Progenitor cell of endocrine pancreas (in vitro differentiated cells): ENCODE measurements around the gene CNIH4. TPM values are rescaled to one million over a fixed set of nuclear protein-coding genes. Genes with fewer than 3 reads are reported as not detected.

Source experiments
- DNase-seq: peaks from one replicate; pipeline ENCODE4 v3.0.0; 2021; ENCODE audit warnings: low spot score; ENCODE audit not compliant: unreplicated experiment
- H3K27ac Mint-ChIP-seq: 2 replicates; pipeline ENCODE4 v1.8.0; 2021; ENCODE audit warnings: mild to moderate bottlenecking, moderate library complexity, mixed read lengths
- H3K27me3 Mint-ChIP-seq: 2 replicates; pipeline ENCODE4 v1.8.0; 2021; ENCODE audit warnings: mixed read lengths
- H3K36me3 Mint-ChIP-seq: 2 replicates; pipeline ENCODE4 v1.8.0; 2022; ENCODE audit warnings: mixed read lengths; ENCODE audit not compliant: insufficient read depth
- H3K4me1 Mint-ChIP-seq: 2 replicates; pipeline ENCODE4 v1.8.0; 2021; ENCODE audit warnings: low read depth, mixed read lengths
- H3K4me3 Mint-ChIP-seq: 2 replicates; pipeline ENCODE4 v1.8.0; 2021; ENCODE audit warnings: low read depth, mild to moderate bottlenecking, moderate library complexity, mixed read lengths
- H3K9me3 Mint-ChIP-seq: 2 replicates; pipeline ENCODE4 v1.8.0; 2021; ENCODE audit warnings: low read depth, mixed read lengths
- total RNA-seq: library from RNA; stranded (reverse); gene quantifications from 2 replicates; pipeline ENCODE4 v1.2.1, GENCODE V29; 2021
- TF ChIP-seq, protein P1 (sequence below): fragments of 200-600 bp; sonication (generic); IDR thresholded peaks from one replicate; pipeline ENCODE4 v1.5.0; 2021; ENCODE audit warnings: antibody characterized with exemption, mild to moderate bottlenecking; ENCODE audit not compliant: unreplicated experiment

CNIH4 gene
- total RNA-seq, 1 donor from 2014 or later, result 68.8 TPM

DNA sequence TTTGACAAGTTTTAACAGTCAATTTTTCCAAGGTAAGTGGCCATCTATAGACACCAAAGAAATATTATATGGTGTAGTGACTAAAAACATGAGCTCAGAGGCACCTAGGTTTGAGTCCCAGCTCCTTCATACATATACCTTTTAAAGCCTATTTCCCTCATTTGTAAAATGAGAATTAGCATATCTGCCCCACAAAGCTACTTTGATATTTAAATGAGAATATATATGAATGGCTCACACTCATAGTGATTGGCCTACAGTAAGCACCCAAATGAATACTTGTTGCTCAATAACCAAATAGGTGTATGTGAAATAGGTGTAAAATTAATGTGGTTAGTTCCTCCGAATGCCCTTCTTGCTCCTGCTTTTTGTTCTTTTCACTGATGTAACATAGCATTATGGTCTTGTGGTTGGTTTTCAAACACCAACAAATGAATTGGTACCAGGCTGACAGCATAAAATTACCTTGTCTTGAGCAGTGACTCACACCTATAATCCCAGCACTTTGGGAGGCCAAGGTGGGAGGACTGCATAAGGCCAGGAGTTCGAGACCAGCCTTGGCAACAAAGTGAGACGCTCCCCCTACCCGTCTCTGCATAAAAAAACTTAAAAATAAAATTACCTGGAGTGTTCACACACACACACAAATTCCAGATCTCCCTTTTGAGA, 25.3 kb downstream of the CNIH4 start:
- Mint-ChIP-seq H3K27me3 (no peaks in the 10 kb centered on the region), H3K4me3 (no peak overlapping the region), H3K27ac (peak overlapping the region; percentile 37), H3K4me1 (peaks cover 9% of the 10 kb centered on the region), H3K36me3 (peaks cover 11% of the 10 kb centered on the region), H3K9me3 (no peaks in the 10 kb centered on the region)
- DNase-seq, result no peak
- TF ChIP-seq, protein P1, sequence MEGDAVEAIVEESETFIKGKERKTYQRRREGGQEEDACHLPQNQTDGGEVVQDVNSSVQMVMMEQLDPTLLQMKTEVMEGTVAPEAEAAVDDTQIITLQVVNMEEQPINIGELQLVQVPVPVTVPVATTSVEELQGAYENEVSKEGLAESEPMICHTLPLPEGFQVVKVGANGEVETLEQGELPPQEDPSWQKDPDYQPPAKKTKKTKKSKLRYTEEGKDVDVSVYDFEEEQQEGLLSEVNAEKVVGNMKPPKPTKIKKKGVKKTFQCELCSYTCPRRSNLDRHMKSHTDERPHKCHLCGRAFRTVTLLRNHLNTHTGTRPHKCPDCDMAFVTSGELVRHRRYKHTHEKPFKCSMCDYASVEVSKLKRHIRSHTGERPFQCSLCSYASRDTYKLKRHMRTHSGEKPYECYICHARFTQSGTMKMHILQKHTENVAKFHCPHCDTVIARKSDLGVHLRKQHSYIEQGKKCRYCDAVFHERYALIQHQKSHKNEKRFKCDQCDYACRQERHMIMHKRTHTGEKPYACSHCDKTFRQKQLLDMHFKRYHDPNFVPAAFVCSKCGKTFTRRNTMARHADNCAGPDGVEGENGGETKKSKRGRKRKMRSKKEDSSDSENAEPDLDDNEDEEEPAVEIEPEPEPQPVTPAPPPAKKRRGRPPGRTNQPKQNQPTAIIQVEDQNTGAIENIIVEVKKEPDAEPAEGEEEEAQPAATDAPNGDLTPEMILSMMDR, result no peak

DNA sequence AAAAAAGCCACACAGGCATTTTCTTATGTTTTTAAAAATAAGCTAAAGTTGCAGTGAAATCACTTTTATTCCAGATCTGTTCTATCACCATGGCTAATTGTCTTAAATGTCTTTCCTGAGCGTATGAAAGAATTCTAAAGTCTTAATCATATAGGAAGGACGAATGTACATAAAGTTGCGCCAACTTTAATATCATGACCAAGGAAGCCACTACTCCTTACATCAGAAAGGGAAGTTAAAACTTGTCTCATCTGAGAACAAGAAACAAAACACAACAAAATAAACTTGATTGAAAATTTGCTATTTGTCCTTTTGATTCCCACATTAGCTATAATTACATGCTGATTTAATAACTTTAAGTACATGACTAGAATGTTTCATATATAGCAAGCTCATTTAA, 26.5 kb downstream of the CNIH4 start:
- Mint-ChIP-seq H3K27ac (no peak overlapping the region), H3K4me3 (no peak overlapping the region), H3K9me3 (no peaks in the 10 kb centered on the region), H3K27me3 (no peaks in the 10 kb centered on the region), H3K4me1 (peaks cover 13% of the 10 kb centered on the region), H3K36me3 (peaks cover 7% of the 10 kb centered on the region)
- DNase-seq, result no peak
- TF ChIP-seq, protein P1, result no peak

DNA sequence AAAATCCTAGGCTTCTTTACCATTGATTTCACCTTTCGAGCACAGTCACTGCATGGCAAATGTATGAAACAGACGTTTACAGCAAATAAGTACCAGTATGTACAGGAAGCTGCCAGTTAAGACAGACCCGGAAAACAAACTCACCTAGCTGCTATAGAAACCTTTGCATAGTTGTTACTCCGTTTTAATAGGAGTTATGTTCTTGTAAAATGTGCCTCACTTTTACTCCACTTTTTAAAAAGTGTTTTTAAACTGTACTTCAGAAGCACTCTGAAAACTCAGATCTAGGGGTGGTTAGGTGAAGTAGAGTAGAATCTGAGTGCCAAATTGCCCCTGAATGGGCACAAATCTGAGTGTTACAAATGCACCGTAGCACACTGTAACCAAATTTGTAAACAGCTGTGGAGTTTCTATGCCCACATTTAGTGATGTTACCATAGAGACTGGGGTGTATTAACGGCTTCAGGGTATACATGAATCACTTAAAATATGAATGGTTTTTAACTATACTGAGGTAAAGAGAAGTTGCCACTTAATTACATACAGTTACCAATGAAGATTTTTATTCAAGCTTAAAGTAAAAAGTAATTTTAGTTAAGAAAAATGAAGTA, 30.7 kb downstream of the CNIH4 start:
- Mint-ChIP-seq H3K4me1 (peaks cover 13% of the 10 kb centered on the region), H3K36me3 (peaks cover 15% of the 10 kb centered on the region), H3K4me3 (no peak overlapping the region), H3K9me3 (no peaks in the 10 kb centered on the region), H3K27me3 (no peaks in the 10 kb centered on the region), H3K27ac (peak overlapping the region; percentile 84)
- DNase-seq, result no peak
- TF ChIP-seq, protein P1, result no peak

DNA sequence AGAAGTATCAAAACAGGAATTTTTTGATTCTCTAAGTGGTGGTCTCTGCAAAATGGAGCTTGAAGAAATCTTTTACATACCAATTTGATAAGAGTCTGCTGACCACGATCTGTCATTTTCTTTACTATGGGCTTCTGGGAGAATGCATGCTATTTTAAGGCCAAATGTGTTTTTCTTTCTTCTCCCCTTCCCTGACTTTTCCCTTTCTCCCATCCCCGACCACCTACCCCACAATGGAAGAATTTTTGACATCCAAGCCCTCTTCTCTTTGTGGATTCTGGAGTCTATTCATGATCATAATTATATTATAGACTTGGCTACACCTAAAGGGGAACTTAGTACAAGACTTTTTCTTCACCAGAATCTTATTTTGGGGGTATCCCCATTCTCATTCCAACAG, 31.3 kb downstream of the CNIH4 start:
- DNase-seq, result no peak
- peaks cover 21% of the 10 kb centered on the region for H3K36me3 Mint-ChIP-seq
- TF ChIP-seq, protein P1, result no peak
- peaks cover 13% of the 10 kb centered on the region for H3K4me1 Mint-ChIP-seq
- no peaks in the 10 kb centered on the region for H3K9me3 Mint-ChIP-seq
- H3K27ac Mint-ChIP-seq, result no peak overlapping the region
- no peaks in the 10 kb centered on the region for H3K27me3 Mint-ChIP-seq
- H3K4me3 Mint-ChIP-seq, result no peak overlapping the region

DNA sequence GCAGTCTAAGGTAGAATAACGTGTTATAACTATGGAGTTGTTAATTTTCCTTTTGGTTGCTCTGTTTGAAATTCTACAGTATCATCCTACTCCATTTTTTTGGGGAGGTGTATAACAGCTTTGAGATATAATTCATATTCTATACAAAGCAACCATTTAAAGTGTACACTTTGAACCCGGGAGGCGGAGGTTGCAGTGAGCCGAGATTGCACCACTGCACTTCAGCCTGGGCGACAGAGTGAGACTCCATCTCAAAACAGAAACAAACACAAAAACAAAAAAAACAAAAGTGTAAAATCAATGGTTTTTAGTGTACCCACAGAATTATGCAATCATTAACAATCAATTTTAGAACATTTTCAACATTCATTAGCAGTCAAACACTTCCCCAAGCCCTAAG, 33.8 kb downstream of the CNIH4 start:
- TF ChIP-seq, protein P1, result no peak
- H3K4me1 Mint-ChIP-seq, result peaks cover 13% of the 10 kb centered on the region
- peaks cover 24% of the 10 kb centered on the region for H3K36me3 Mint-ChIP-seq
- no peak overlapping the region for H3K4me3 Mint-ChIP-seq
- no peak overlapping the region for H3K27ac Mint-ChIP-seq
- DNase-seq, result no peak
- no peaks in the 10 kb centered on the region for H3K9me3 Mint-ChIP-seq
- no peaks in the 10 kb centered on the region for H3K27me3 Mint-ChIP-seq
